Progenitor cell of endocrine pancreas (in vitro differentiated cells): ENCODE results near the gene DPP7. TPM values are rescaled to one million over a fixed set of nuclear protein-coding genes. Genes with fewer than 3 reads are reported as not detected.

Source experiments
- DNase-seq: peaks from one replicate; pipeline ENCODE4 v3.0.0; 2021; ENCODE audit warnings: low spot score; ENCODE audit not compliant: unreplicated experiment
- H3K27ac Mint-ChIP-seq: 2 replicates; pipeline ENCODE4 v1.8.0; 2021; ENCODE audit warnings: mild to moderate bottlenecking, moderate library complexity, mixed read lengths
- H3K27me3 Mint-ChIP-seq: 2 replicates; pipeline ENCODE4 v1.8.0; 2021; ENCODE audit warnings: mixed read lengths
- H3K36me3 Mint-ChIP-seq: 2 replicates; pipeline ENCODE4 v1.8.0; 2022; ENCODE audit warnings: mixed read lengths; ENCODE audit not compliant: insufficient read depth
- H3K4me1 Mint-ChIP-seq: 2 replicates; pipeline ENCODE4 v1.8.0; 2021; ENCODE audit warnings: low read depth, mixed read lengths
- H3K4me3 Mint-ChIP-seq: 2 replicates; pipeline ENCODE4 v1.8.0; 2021; ENCODE audit warnings: low read depth, mild to moderate bottlenecking, moderate library complexity, mixed read lengths
- H3K9me3 Mint-ChIP-seq: 2 replicates; pipeline ENCODE4 v1.8.0; 2021; ENCODE audit warnings: low read depth, mixed read lengths
- total RNA-seq: library from RNA; stranded (reverse); gene quantifications from 2 replicates; pipeline ENCODE4 v1.2.1, GENCODE V29; 2021
- TF ChIP-seq, protein P1 (sequence below): fragments of 200-600 bp; sonication (generic); IDR thresholded peaks from one replicate; pipeline ENCODE4 v1.5.0; 2021; ENCODE audit warnings: antibody characterized with exemption, mild to moderate bottlenecking; ENCODE audit not compliant: unreplicated experiment

DPP7 gene
- total RNA-seq, 1 donor from 2014 or later, result 39.2 TPM

- H3K4me1 Mint-ChIP-seq, result peaks cover 8% of the 10 kb centered on the region
- no peaks in the 10 kb centered on the region for H3K9me3 Mint-ChIP-seq
- H3K4me3 Mint-ChIP-seq, result no peak overlapping the region
- H3K27me3 Mint-ChIP-seq, result peaks cover 20% of the 10 kb centered on the region
- H3K36me3 Mint-ChIP-seq, result peaks cover 5% of the 10 kb centered on the region
- DNase-seq, result no peak
- H3K27ac Mint-ChIP-seq, result no peak overlapping the region
- TF ChIP-seq, protein P1, sequence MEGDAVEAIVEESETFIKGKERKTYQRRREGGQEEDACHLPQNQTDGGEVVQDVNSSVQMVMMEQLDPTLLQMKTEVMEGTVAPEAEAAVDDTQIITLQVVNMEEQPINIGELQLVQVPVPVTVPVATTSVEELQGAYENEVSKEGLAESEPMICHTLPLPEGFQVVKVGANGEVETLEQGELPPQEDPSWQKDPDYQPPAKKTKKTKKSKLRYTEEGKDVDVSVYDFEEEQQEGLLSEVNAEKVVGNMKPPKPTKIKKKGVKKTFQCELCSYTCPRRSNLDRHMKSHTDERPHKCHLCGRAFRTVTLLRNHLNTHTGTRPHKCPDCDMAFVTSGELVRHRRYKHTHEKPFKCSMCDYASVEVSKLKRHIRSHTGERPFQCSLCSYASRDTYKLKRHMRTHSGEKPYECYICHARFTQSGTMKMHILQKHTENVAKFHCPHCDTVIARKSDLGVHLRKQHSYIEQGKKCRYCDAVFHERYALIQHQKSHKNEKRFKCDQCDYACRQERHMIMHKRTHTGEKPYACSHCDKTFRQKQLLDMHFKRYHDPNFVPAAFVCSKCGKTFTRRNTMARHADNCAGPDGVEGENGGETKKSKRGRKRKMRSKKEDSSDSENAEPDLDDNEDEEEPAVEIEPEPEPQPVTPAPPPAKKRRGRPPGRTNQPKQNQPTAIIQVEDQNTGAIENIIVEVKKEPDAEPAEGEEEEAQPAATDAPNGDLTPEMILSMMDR, result no peak
Observed at GRCh38 chr9:137111788-137112563, 2.6 kb downstream of the DPP7 start.

GRCh38 chr9:137110911-137111787, 3.4 kb downstream of the DPP7 start:
- Mint-ChIP-seq H3K27ac (no peak overlapping the region), H3K36me3 (peaks cover 5% of the 10 kb centered on the region), H3K27me3 (peaks cover 11% of the 10 kb centered on the region), H3K4me3 (no peak overlapping the region), H3K4me1 (no peaks in the 10 kb centered on the region), H3K9me3 (no peaks in the 10 kb centered on the region)
- TF ChIP-seq, protein P1, result no peak
- no peak for DNase-seq

GRCh38 chr9:137110147-137110910, 4.2 kb downstream of the DPP7 start:
- peaks cover 8% of the 10 kb centered on the region for H3K36me3 Mint-ChIP-seq
- TF ChIP-seq, protein P1, result no peak
- peaks cover 9% of the 10 kb centered on the region for H3K27me3 Mint-ChIP-seq
- DNase-seq, result no peak
- no peaks in the 10 kb centered on the region for H3K9me3 Mint-ChIP-seq
- no peak overlapping the region for H3K4me3 Mint-ChIP-seq
- no peaks in the 10 kb centered on the region for H3K4me1 Mint-ChIP-seq
- H3K27ac Mint-ChIP-seq, result no peak overlapping the region

- Mint-ChIP-seq H3K9me3 (no peaks in the 10 kb centered on the region), H3K27me3 (peaks cover 9% of the 10 kb centered on the region), H3K4me3 (no peak overlapping the region), H3K27ac (no peak overlapping the region), H3K36me3 (peaks cover 13% of the 10 kb centered on the region), H3K4me1 (no peaks in the 10 kb centered on the region)
- DNase-seq, result no peak
- TF ChIP-seq, protein P1, result no peak
Observed at GRCh38 chr9:137109250-137110146, 5.0 kb downstream of the DPP7 start.
